Stomach smooth muscle (tissue), 2 donors: Measurements from ENCODE around the gene SLC29A3.

ENCODE experiments used
- H3K27ac ChIP-seq: one replicate; pipeline ENCODE4 v1.7.0; 2013; ENCODE audit warnings: mild to moderate bottlenecking, low read length, inconsistent platforms
- H3K27me3 ChIP-seq, 2 donors: one replicate each; pipeline ENCODE4 v1.7.0; 2013; ENCODE audit warnings: low read length in 2 of 2; ENCODE audit not compliant: insufficient read depth in 2 of 2, control insufficient read depth in 1 of 2
- H3K36me3 ChIP-seq, 2 donors: one replicate each; pipeline ENCODE4 v1.7.0; 2013; ENCODE audit warnings: low read length in 2 of 2; ENCODE audit not compliant: control insufficient read depth in 2 of 2, insufficient read depth in 2 of 2
- H3K4me1 ChIP-seq: one replicate; pipeline ENCODE4 v1.7.0; 2013; ENCODE audit warnings: low read length; ENCODE audit not compliant: control insufficient read depth, insufficient read depth
- H3K4me3 ChIP-seq, 2 donors: one replicate each; pipeline ENCODE4 v1.7.0; 2013; ENCODE audit warnings: low read length in 2 of 2
- H3K9ac ChIP-seq, 2 donors: one replicate each; pipeline ENCODE4 v1.7.0; 2013; ENCODE audit warnings: low read length in 2 of 2, mild to moderate bottlenecking in 1 of 2
- H3K9me3 ChIP-seq, 2 donors: one replicate each; pipeline ENCODE4 v1.7.0; 2013; ENCODE audit warnings: low read length in 2 of 2; ENCODE audit not compliant: control insufficient read depth in 2 of 2
- donor health status: healthy.
- donor health status: Pancreatic carcinoma.

SLC29A3 gene

GRCh38 chr10:71392791-71393781 is 74.0 kb downstream of the SLC29A3 start:
- Histone ChIP-seq H3K27ac (no peak overlapping the region), H3K4me1 (peaks cover 17% of the 10 kb centered on the region), H3K9ac (no peak overlapping the region), H3K4me3 (no peak overlapping the region), H3K27me3 (peaks cover 3 to 10% of the 10 kb centered on the region in 2 donors), H3K36me3 (no peaks in the 10 kb centered on the region), H3K9me3 (no peaks in the 10 kb centered on the region)

- Histone ChIP-seq H3K9ac (no peak overlapping the region), H3K27me3 (peaks cover 6 to 17% of the 10 kb centered on the region in 2 donors), H3K9me3 (no peaks in the 10 kb centered on the region), H3K4me3 (no peak overlapping the region), H3K36me3 (no peaks in the 10 kb centered on the region), H3K27ac (no peak overlapping the region), H3K4me1 (peaks cover 21% of the 10 kb centered on the region)
Measured at GRCh38 chr10:71393841-71394475, 74.9 kb downstream of the SLC29A3 start.

- Histone ChIP-seq H3K27me3 (peaks cover 16 to 27% of the 10 kb centered on the region in 2 donors), H3K27ac (no peak overlapping the region), H3K4me3 (no peak overlapping the region), H3K4me1 (peaks cover 21% of the 10 kb centered on the region), H3K9ac (no peak overlapping the region), H3K36me3 (no peaks in the 10 kb centered on the region), H3K9me3 (no peaks in the 10 kb centered on the region)
Measured at GRCh38 chr10:71394926-71395562, 76.0 kb downstream of the SLC29A3 start.

- Histone ChIP-seq H3K9me3 (no peaks in the 10 kb centered on the region), H3K27me3 (peaks cover 18 to 27% of the 10 kb centered on the region in 2 donors), H3K27ac (no peak overlapping the region), H3K4me3 (no peak overlapping the region), H3K36me3 (no peaks in the 10 kb centered on the region), H3K9ac (no peak overlapping the region), H3K4me1 (peaks cover 21% of the 10 kb centered on the region)
Measured at GRCh38 chr10:71395621-71396020, 76.6 kb downstream of the SLC29A3 start.

GRCh38 chr10:71396084-71396710 is 77.1 kb downstream of the SLC29A3 start:
- Histone ChIP-seq H3K4me3 (peak overlapping the region in 1 of 2 donors; percentile 69), H3K4me1 (peaks cover 21% of the 10 kb centered on the region), H3K36me3 (no peaks in the 10 kb centered on the region), H3K9me3 (no peaks in the 10 kb centered on the region), H3K9ac (peak overlapping the region in 1 of 2 donors; percentile 29), H3K27ac (no peak overlapping the region), H3K27me3 (peaks cover 18 to 30% of the 10 kb centered on the region in 2 donors)

- Histone ChIP-seq H3K27me3 (peaks cover 23 to 35% of the 10 kb centered on the region in 2 donors), H3K9me3 (no peaks in the 10 kb centered on the region), H3K36me3 (no peaks in the 10 kb centered on the region), H3K9ac (peak within 1 kb of the TSS in 1 of 2 donors; percentile 29), H3K4me1 (peaks cover 21% of the 10 kb centered on the region), H3K4me3 (peak within 1 kb of the TSS; percentile 5 to 75), H3K27ac (no peak within 1 kb of the TSS)
Measured at GRCh38 chr10:71396711-71397295, 77.7 kb downstream of the SLC29A3 start, which contains the start of gene CDH23. Gene CDH23 (plus strand): TSS chr10:71396920. CDS start chr10:71439832, 42,912 bp downstream.

GRCh38 chr10:71397296-71398212 is 78.5 kb downstream of the SLC29A3 start:
- H3K9ac ChIP-seq: no peak overlapping the region

GRCh38 chr10:71398976-71399375 is 79.9 kb downstream of the SLC29A3 start:
- no peak overlapping the region for H3K27ac ChIP-seq
- peaks cover 27 to 35% of the 10 kb centered on the region in 2 donors for H3K27me3 ChIP-seq
- H3K4me1 ChIP-seq: peaks cover 21% of the 10 kb centered on the region
- no peak overlapping the region for H3K9ac ChIP-seq
- no peak overlapping the region for H3K4me3 ChIP-seq
- no peaks in the 10 kb centered on the region for H3K9me3 ChIP-seq
- no peaks in the 10 kb centered on the region for H3K36me3 ChIP-seq

More at GRCh38 chr10:71397296-71398212, 78.5 kb downstream of the SLC29A3 start:
- Histone ChIP-seq H3K4me3 (peak overlapping the region; percentile 5 to 75), H3K4me1 (peaks cover 21% of the 10 kb centered on the region), H3K27ac (no peak overlapping the region), H3K27me3 (peaks cover 27 to 35% of the 10 kb centered on the region in 2 donors), H3K9me3 (no peaks in the 10 kb centered on the region), H3K36me3 (no peaks in the 10 kb centered on the region)

GRCh38 chr10:71399946-71400345 is 80.9 kb downstream of the SLC29A3 start:
- Histone ChIP-seq H3K9ac (no peak overlapping the region), H3K36me3 (no peaks in the 10 kb centered on the region), H3K9me3 (no peaks in the 10 kb centered on the region), H3K27me3 (peaks cover 33 to 39% of the 10 kb centered on the region in 2 donors), H3K4me1 (peaks cover 21% of the 10 kb centered on the region), H3K27ac (no peak overlapping the region), H3K4me3 (no peak overlapping the region)
